ENCODE data around the gene NT5DC1. TPM values are rescaled to one million over a fixed set of nuclear protein-coding genes. Genes with fewer than 3 reads are reported as not detected.

NT5DC1 gene
- 10 to 100 TPM; 51.1 to 51.3 TPM for total RNA-seq

DNA sequence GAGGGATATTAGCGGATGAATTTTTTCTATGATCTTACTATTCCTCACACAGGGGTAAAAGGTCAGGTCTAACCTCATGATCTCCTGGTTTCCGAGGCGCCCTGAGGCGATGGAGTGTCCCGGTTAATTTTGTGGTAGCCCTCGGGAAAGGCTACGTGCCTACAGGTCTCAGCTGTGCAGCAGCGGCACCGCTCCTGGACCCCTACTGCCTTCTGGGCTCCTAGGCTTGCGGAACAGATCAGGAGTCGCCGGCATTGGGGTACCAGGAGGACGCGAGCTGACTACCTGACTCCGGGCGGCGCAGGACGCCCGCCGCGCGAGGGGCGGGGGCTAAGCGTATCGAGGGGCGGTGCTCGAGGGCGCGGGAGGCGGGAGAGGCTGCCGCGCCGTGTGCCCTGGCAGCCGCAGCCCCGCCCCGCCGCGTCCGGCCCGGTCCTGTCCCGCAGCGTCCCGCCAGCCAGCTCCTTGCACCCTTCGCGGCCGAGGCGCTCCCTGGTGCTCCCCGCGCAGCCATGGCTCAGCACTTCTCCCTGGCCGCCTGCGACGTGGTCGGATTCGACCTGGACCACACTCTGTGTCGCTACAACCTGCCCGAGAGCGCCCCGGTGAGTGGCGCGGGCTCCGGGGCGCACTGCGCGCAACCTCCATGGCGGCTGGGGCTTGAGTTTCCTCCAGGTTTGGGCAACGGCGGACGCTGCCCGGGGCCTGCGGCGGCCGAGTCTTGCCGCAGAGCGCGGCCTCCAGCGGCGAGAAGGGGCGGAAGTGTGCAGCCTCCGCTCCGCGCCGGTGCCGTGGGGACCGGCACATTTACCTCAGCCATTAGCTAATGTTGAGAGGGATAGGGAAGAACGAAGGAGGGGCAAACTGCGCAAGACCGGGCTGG, at the start of gene NT5DC1:
Gene NT5DC1, plus strand, starts transcription at position 435 of the 883 bp plus-strand sequence. Its CDS starts 78 bp downstream, at position 513.
- intact Hi-C loops (cut with micrococcal nuclease): loop anchor here (1.0 to 5.0 kb wide), 6 partner anchors 89 to 1382 kb away; partner anchors contain the start of genes DCBLD1, KPNA5, RWDD1 and TSPYL1
- peaks cover 11% of the 10 kb centered on the region for H3K9me3 Mint-ChIP-seq

DNA sequence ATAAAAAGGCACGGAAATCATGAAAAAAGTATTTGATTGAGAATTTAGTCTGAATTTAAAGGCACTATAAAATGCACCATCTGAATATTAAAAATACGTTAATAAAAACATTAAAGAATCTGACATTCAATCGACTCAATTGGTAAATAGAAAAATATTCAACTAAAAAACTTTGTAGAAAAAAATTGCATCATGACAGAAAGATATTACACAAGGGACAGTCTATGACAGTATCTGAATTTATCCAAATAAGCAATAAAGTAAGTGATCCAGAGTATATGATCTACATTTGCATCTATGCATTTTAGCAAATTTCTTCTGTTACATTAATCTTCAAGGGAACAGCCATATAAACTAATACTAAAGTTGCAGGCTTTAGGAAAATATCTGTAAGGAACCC, 49.4 kb upstream of the NT5DC1 start:
- peaks cover 17% of the 10 kb centered on the region for H3K27me3 Mint-ChIP-seq
- H3K36me3 Mint-ChIP-seq: no peaks in the 10 kb centered on the region
- no peaks in the 10 kb centered on the region for H3K9me3 Mint-ChIP-seq
- no peak for DNase-seq
- intact Hi-C loops (cut with micrococcal nuclease): no loop called here
- POLR2A ChIA-PET: no interaction called here
- no peak overlapping the region for H3K27ac Mint-ChIP-seq
- CTCF ChIA-PET: no interaction called here
- H3K4me3 Mint-ChIP-seq: no peak overlapping the region
- H3K4me1 Mint-ChIP-seq (ENCODE audit: low read depth): no peaks in the 10 kb centered on the region

More for the DNA sequence above, at the start of gene NT5DC1:
- peak; percentile 90 for DNase-seq
- Mint-ChIP-seq H3K4me3 (peak within 1 kb of the TSS; percentile 89), H3K27ac (peak within 1 kb of the TSS; percentile 82), H3K36me3 (peaks cover 8% of the 10 kb centered on the region), H3K27me3 (no peaks in the 10 kb centered on the region), H3K4me1 (ENCODE audit: low read depth) (peaks cover 47% of the 10 kb centered on the region)
- ChIA-PET CTCF (interaction anchor here (0.8 to 1.9 kb wide), 7 partner anchors 8 to 117 kb away, joined by 3 to 12 read pairs (median 4); no protein-coding TSS in a partner anchor), POLR2A (interaction anchor here (0.5 to 1.0 kb wide), 8 partner anchors 11 to 604 kb away, joined by 3 to 4 read pairs (median 3); partner anchors contain the start of gene RWDD1)

DNA sequence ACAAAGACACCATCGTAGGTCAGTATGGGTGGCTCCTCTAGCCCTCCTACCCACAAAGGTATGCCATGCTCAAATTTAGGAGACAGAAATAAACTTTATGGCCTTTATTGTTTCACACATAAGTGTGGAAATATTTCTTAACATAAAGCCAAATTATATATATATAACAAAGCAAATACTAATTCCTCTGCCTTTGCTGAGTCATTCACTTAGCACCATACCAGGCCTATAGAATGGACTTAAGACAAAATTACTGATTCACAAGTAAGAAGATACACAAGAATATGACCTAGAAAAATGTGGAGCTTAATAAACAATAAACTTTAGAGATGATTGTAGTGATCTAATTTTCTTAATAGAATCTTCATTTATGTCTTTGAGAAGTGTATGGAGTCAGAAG, 45.1 kb upstream of the NT5DC1 start:
- CTCF ChIA-PET: no interaction called here

DNA sequence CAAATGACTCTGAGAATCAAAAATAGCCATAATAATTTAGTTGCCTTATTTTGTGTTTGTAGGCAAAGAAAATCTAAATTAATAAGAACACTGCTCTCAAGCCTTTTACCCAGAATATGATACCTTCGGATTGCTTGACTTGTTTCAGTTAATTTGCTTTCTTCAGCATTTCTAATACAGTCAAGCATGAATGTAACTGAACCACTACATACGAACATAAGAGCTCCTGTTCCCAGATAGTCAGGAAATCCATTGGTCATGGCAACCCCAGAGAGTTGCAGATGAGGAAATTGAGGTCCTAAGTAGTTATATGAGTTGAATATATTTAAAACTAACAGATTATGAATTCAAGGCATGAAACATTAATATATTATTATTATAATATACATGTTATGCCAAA, 42.9 kb upstream of the NT5DC1 start:
- ChIA-PET POLR2A (no interaction called here), CTCF (no interaction called here)
- H3K4me1 Mint-ChIP-seq (ENCODE audit: low read depth): no peaks in the 10 kb centered on the region
- intact Hi-C loops (cut with micrococcal nuclease): no loop called here
- H3K4me3 Mint-ChIP-seq: no peak overlapping the region
- peaks cover 7% of the 10 kb centered on the region for H3K27me3 Mint-ChIP-seq
- no peak for DNase-seq
- H3K36me3 Mint-ChIP-seq: no peaks in the 10 kb centered on the region
- no peaks in the 10 kb centered on the region for H3K9me3 Mint-ChIP-seq
- no peak overlapping the region for H3K27ac Mint-ChIP-seq

More for the DNA sequence above, 45.1 kb upstream of the NT5DC1 start:
- Mint-ChIP-seq H3K4me1 (ENCODE audit: low read depth) (no peaks in the 10 kb centered on the region), H3K4me3 (no peak overlapping the region), H3K27me3 (peaks cover 6% of the 10 kb centered on the region), H3K36me3 (no peaks in the 10 kb centered on the region), H3K27ac (no peak overlapping the region), H3K9me3 (no peaks in the 10 kb centered on the region)
- POLR2A ChIA-PET: no interaction called here
- DNase-seq: no peak
- intact Hi-C loops (cut with micrococcal nuclease): no loop called here

DNA sequence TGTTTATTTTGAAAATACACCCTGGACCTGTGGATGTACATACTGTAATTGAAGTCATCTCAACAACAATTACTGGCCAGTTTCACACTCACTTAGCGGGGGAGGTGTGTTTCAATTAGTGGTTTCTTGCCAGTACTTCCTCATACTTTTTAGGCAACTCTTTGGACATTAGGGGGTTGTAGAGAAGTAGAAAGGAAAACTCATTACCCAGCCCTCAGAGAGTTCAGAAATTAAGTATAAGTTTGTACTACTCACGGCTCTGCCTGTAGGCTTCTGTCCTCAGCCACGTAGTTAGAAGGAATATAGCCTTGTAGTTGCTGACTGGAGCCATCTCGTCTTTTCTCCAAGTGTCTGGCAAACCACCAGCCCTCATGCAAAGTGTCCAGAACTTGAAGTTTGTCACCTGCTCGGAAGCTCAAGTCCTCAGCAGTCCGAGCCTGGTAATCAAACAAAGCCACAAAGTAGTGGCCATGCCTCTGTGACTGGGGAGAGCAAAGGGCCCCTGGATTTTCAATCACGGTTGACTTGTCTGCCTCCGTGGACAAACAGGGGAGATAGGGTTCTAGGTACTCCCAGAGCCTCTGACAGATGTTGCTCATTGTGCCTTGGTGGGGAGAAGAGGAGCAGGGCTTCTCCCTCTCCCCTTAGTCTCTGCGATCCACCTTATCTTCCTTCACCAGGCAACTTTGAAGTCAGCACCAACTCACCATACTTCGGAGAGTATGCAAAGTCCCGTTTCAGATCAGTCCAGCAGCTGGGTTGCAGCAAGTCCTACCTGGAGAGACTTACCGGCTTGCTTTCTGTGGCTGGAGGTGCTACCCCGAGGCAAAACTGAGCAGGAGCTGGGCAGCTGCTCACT, 40.7 kb upstream of the NT5DC1 start:
- Mint-ChIP-seq H3K9me3 (no peaks in the 10 kb centered on the region), H3K36me3 (no peaks in the 10 kb centered on the region), H3K27ac (no peak overlapping the region), H3K4me1 (ENCODE audit: low read depth) (no peaks in the 10 kb centered on the region), H3K27me3 (peaks cover 7% of the 10 kb centered on the region), H3K4me3 (no peak overlapping the region)
- intact Hi-C loops (cut with micrococcal nuclease): no loop called here
- DNase-seq: no peak
- POLR2A ChIA-PET: no interaction called here
- CTCF ChIA-PET: no interaction called here

DNA sequence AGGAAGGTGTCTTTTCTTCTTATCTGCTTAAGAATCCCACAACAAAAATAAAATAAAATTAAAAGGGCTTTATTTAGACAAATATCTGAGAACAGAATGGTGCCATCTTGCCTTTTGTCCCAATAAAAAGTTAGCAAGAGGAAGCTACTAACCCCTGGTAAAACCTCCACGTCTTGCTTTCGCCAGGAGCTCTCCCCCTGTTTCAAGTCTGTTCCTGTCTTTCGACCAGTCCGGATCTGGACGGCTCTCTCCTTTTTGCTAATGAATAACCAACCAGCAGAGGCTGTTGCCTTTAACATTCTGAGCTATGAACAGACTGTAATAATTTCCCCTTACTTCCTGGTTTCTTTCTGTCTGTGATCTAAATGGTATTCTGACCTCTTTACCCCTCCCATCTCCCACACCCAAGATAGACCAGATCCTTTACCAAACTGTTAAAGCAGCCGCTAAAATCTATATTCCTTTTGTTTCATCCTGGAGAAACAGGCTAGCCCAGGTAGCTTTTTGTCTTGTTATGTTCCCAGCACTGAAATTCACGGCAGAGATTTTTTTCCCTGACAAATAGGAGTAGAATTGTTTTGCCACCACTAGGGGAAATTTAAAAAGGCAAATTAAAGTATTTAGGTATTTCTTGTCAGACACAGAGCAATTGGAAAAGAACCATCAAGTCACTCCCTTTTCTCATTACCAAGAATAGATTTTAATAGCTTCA, 39.9 kb upstream of the NT5DC1 start, which contains the start of gene FRK:
Gene FRK, minus strand, starts transcription at position 320 of the 712 bp plus-strand sequence. CDS start 580 bp downstream, outside the sequence.
- DNase-seq: no peak
- no peaks in the 10 kb centered on the region for H3K9me3 Mint-ChIP-seq
- ChIA-PET CTCF (no interaction called here), POLR2A (no interaction called here)
- no peak within 1 kb of the TSS for H3K4me3 Mint-ChIP-seq
- peaks cover 4% of the 10 kb centered on the region for H3K27me3 Mint-ChIP-seq
- no peaks in the 10 kb centered on the region for H3K36me3 Mint-ChIP-seq
- intact Hi-C loops (cut with micrococcal nuclease): no loop called here
- no peak within 1 kb of the TSS for H3K27ac Mint-ChIP-seq
- no peaks in the 10 kb centered on the region for H3K4me1 Mint-ChIP-seq (ENCODE audit: low read depth)

DNA sequence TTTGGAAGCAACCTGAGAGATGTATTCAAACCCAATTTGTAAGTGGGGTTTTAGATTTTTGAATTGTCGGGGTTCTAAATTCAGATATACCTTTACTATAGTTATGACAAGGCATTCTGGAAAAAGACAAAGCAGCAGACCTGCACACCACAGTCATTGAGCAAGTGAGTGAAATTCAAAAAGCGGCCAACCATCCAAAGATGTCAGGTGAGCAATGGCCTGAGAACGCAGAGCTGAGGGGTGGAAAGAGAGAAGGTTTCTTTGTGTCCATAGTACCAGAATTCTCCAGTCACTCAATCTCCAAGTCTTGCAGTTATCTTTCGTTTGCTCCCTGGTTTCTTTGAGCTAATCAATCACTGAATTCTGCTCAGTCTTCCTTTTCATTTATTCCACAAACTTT, 38.2 kb upstream of the NT5DC1 start:
- H3K27ac Mint-ChIP-seq: no peak overlapping the region
- ChIA-PET POLR2A (no interaction called here), CTCF (no interaction called here)
- no peak for DNase-seq
- intact Hi-C loops (cut with micrococcal nuclease): no loop called here
- H3K36me3 Mint-ChIP-seq: no peaks in the 10 kb centered on the region
- no peaks in the 10 kb centered on the region for H3K4me1 Mint-ChIP-seq (ENCODE audit: low read depth)
- no peaks in the 10 kb centered on the region for H3K9me3 Mint-ChIP-seq
- H3K4me3 Mint-ChIP-seq: no peak overlapping the region
- H3K27me3 Mint-ChIP-seq: peaks cover 4% of the 10 kb centered on the region

DNA sequence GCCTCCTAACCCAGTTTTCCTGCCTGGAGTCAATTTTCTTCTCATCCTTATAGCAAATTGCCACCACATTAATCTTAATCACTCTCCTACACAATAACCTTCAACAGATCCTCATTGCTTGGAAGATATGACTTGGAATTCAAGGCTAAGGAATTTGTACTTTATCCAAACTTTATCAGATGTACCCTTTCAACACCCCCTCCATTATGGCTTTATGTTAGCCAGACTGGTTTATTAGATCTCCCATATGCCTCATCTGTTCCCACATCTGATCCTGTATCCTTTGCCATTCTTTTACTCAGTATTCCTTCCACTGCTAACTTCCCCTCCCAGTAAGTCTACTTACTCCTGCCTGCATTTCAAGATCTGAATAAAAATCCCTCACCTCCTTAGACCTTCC, 36.0 kb upstream of the NT5DC1 start:
- H3K36me3 Mint-ChIP-seq: no peaks in the 10 kb centered on the region
- H3K4me1 Mint-ChIP-seq (ENCODE audit: low read depth): no peaks in the 10 kb centered on the region
- no peaks in the 10 kb centered on the region for H3K9me3 Mint-ChIP-seq
- no peak overlapping the region for H3K4me3 Mint-ChIP-seq
- no peak overlapping the region for H3K27ac Mint-ChIP-seq
- POLR2A ChIA-PET: no interaction called here
- DNase-seq: no peak
- intact Hi-C loops (cut with micrococcal nuclease): no loop called here
- CTCF ChIA-PET: no interaction called here
- H3K27me3 Mint-ChIP-seq: peaks cover 5% of the 10 kb centered on the region

DNA sequence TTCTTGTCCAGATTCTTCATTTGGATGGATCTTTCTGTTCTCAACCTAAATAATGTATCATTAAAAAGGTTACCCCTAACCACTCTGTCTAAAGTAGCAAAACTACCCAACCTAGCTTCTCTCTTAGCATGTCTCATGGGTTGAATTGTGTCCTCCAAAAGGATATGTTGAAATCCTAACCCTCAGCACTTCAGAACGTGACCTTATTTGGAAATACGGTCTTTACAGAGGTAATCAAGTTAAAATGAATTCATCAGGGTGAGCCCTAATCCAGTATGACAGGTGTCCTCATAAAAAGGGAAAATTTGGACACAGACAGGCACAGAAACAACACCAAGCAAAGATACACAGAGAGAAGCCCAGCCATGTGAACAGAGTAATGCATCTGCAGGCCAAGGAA, 33.9 kb upstream of the NT5DC1 start:
- Mint-ChIP-seq H3K4me1 (ENCODE audit: low read depth) (no peaks in the 10 kb centered on the region), H3K9me3 (no peaks in the 10 kb centered on the region), H3K36me3 (no peaks in the 10 kb centered on the region), H3K27me3 (peaks cover 2% of the 10 kb centered on the region), H3K27ac (no peak overlapping the region), H3K4me3 (no peak overlapping the region)
- POLR2A ChIA-PET: no interaction called here
- CTCF ChIA-PET: no interaction called here
- intact Hi-C loops (cut with micrococcal nuclease): no loop called here
- no peak for DNase-seq

DNA sequence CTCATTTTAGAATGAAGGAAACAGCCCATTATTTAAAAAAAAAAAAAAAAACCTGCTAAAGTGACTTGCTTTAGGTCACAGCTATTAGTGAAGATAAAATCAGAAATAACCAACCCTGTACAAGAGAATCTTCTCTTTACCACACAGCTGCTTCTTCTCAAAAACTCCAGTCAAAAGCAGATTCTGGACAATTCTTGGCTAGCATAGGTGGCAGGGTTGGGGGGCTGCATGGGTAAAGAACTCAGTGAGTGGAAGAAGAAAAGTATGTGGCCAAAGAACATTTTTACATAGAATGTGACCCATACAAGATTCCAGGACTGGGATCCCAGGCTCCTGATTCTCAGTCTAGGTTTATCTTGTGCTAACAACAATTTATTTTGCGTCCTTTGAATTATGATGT, 30.6 kb upstream of the NT5DC1 start:
- CTCF ChIA-PET: interaction anchor here (2.4 kb wide), 1 partner anchor 42 kb away, joined by 9 read pairs; no protein-coding TSS in a partner anchor
- intact Hi-C loops (cut with micrococcal nuclease): no loop called here
- no peak for DNase-seq

DNA sequence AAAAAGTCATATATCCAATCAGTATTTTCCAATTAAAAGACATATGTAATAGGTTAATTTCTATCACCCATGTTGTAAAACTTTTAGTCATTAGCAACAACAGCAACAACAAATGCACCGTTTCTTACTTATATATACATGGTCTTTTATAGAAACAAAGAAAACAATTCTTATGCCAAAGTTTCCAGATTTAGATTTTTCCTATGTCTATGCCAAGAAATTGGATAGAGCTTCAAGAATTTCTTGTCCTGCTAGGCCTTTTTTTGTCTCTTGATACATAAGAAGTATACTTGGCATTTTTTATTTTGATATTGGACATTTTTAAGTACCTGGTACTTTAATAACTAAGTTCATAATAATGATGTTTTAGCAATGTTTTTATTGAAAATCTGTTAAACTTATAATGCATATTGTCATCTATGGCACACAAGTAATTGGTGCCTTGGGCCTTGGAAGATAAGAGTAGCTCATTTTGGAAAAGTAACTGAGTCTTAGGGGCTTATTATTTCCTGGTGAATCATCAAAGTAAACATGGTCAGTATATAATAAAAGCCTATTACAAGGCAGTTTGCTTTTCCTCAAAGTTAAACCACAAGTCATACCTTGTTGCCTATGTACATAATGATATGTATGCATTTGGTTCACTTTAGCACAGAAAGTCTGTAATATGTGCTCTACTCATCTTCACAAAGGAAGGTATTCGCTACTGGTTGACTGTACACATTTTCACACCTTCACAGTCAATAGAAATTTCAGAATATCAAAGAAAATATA, 29.9 kb upstream of the NT5DC1 start:
- no peaks in the 10 kb centered on the region for H3K36me3 Mint-ChIP-seq
- intact Hi-C loops (cut with micrococcal nuclease): no loop called here
- H3K27me3 Mint-ChIP-seq: peaks cover 2% of the 10 kb centered on the region
- POLR2A ChIA-PET: no interaction called here
- DNase-seq: no peak
- CTCF ChIA-PET: interaction anchor here (2.4 kb wide), 1 partner anchor 42 kb away, joined by 9 read pairs; no protein-coding TSS in a partner anchor
- no peaks in the 10 kb centered on the region for H3K9me3 Mint-ChIP-seq
- no peak overlapping the region for H3K27ac Mint-ChIP-seq
- no peak overlapping the region for H3K4me3 Mint-ChIP-seq
- H3K4me1 Mint-ChIP-seq (ENCODE audit: low read depth): no peaks in the 10 kb centered on the region

More for the DNA sequence above, 30.6 kb upstream of the NT5DC1 start:
- POLR2A ChIA-PET: no interaction called here
- Mint-ChIP-seq H3K4me3 (no peak overlapping the region), H3K9me3 (no peaks in the 10 kb centered on the region), H3K27ac (no peak overlapping the region), H3K27me3 (peaks cover 2% of the 10 kb centered on the region), H3K4me1 (ENCODE audit: low read depth) (no peaks in the 10 kb centered on the region), H3K36me3 (no peaks in the 10 kb centered on the region)
